Heart left ventricle (tissue), 16 donors: ENCODE data around the gene PIAS2. TPM values are rescaled to one million over a fixed set of nuclear protein-coding genes. Genes with fewer than 3 reads are reported as not detected.

Experiments used
- ATAC-seq, 4 donors: fragments of 200-7000 bp; cut with Tn5 transposase; one replicate each; pipeline ENCODE4 v1.9.1; 2020 to 2022; ENCODE audit warnings: moderate library complexity in 4 of 4, mild to moderate bottlenecking in 3 of 4, moderate number of reproducible peaks in 1 of 4
- DNase-seq, 5 donors: peaks; one replicate each; pipeline ENCODE4 v3.0.0-alpha.2; 2020
- H3K27ac ChIP-seq, 12 donors: fragments of 200-600 bp; sonication (generic) in 4 of 12; one replicate each; pipeline versions ENCODE4 v1.5.0 to v1.8.0; 2016 to 2022; ENCODE audit warnings: mild to moderate bottlenecking in 2 of 12
- H3K27me3 ChIP-seq, 9 donors: fragments of 200-600 bp; sonication (generic) in 2 of 9; one replicate each; pipeline versions ENCODE4 v1.5.1 to v1.8.0; 2016 to 2022; ENCODE audit warnings: mild to moderate bottlenecking in 3 of 9
- H3K36me3 ChIP-seq, 9 donors: fragments of 200-600 bp; sonication (generic) in 2 of 9; one replicate each; pipeline versions ENCODE4 v1.5.0 to v1.8.0; 2018 to 2022; ENCODE audit warnings: mild to moderate bottlenecking in 2 of 9
- H3K4me1 ChIP-seq, 12 donors: fragments of 200-600 bp; sonication (generic) in 4 of 12; one replicate each; pipeline versions ENCODE4 v1.5.0 to v1.8.0; 2016 to 2022; ENCODE audit warnings: mild to moderate bottlenecking in 3 of 12
- H3K4me3 ChIP-seq, 12 donors: fragments of 200-600 bp; sonication (generic) in 4 of 12; one replicate each; pipeline versions ENCODE4 v1.5.0 to v1.8.0; 2017 to 2022; ENCODE audit warnings: mild to moderate bottlenecking in 9 of 12, moderate library complexity in 4 of 12
- H3K9me3 ChIP-seq, 12 donors: fragments of 200-600 bp; sonication (generic) in 4 of 12; one replicate each; pipeline versions ENCODE4 v1.5.0 to v1.8.0; 2016 to 2022; ENCODE audit warnings: mild to moderate bottlenecking in 1 of 12
- CTCF ChIP-seq, 12 donors: fragments of 200-600 bp; sonication (generic) in 4 of 12; IDR thresholded peaks; one replicate each; pipeline versions ENCODE4 v1.5.0 to v1.8.0; 2018 to 2022; ENCODE audit warnings: antibody characterized with exemption in 12 of 12, mild to moderate bottlenecking in 5 of 12
- POLR2A ChIP-seq, 2 donors: fragments of 450-650 bp; IDR thresholded peaks; one replicate each; pipeline ENCODE4 v1.6.1; 2017; ENCODE audit warnings: antibody characterized with exemption in 2 of 2, mild to moderate bottlenecking in 2 of 2, moderate library complexity in 2 of 2
- WGBS, 4 donors: extraction: QIAGEN DNeasy Blood & Tissue Kit in 2 of 4; methylation state at CpG; one replicate each; pipeline versions ENCODE4 v1.1.5 to v1.1.7; 2013 to 2018; 5-methylcytosine and 5-hydroxymethylcytosine counted together
- intact Hi-C, 10 donors: fragments of 100-400 bp; cut with DNase I; formaldehyde crosslinking; loops; one replicate each; pipeline versions ENCODE4 v1.11.1 to v1.14.2; 2022
- polyA plus RNA-seq, 2 donors: library from polyadenylated mRNA; stranded (reverse); fragments of 200-250 nt; gene quantifications; one replicate each; pipeline ENCODE4 v1.2.3, GENCODE V29; 2013
- total RNA-seq, 9 donors: library from RNA; depleted of rRNA in 2 of 9; stranded (reverse); fragments of >200 nt in 2 of 9; fragmentation: NEBNext Ultra II Directional in 3 of 9; extraction: Animal tissue kit (Norgen Biotek cat#: 25700) in 3 of 9; gene quantifications; one replicate each; pipeline versions ENCODE4 v1.1.0 to v1.2.4, GENCODE V29; 2016 to 2023
- donor health status: ischemic (EF 13 %, LVEDD 7.1; RV severe dilation, severe dysfunction).
- donor health status: healthy with polysubstance abuse.
- donor health status: DM: no; HTN: yes; CAD: no.
- donor health status: DM: no; HTN: no; CAD: no.
- donor health status: ischemic (EF 25% LVEDD 6.9; RV normal size, moderate dysfunction).
- donor health status: ischemic (EF 25% LVEDD 5.7; RV mildly dilated, moderate dysfunction).
- donor health status: healthy.
- donor health status: DM: yes; HTN: yes; CAD: no.
- donor health status: ischemic (EF 35%, LVEDD 5.7; RV mildly dilated, moderate dysfunction).
- donor health status: nonischemic (EF 11% LVEDD 7.7; RV severe dilation, severe dysfunction).
- donor health status: DM: yes; HTN: yes; CAD: no.
- donor health status: PGD.
- donor health status: ischemic (EF 29% LVEDD 5.4; RV normal size, mild dysfunction).
- donor health status: nonischemic (EF 23%, LVEDD 6.1; RV moderate dilation, normal function).

Gene PIAS2
- total and polyA plus RNA-seq, 11 donors = 5.4 to 40.7 (median 30.9) TPM

GRCh38 chr18:46858290-46858689 lies 59.0 kb downstream of the PIAS2 start:
- intact Hi-C loops = no loop called here
- no peak for ATAC-seq
- no peaks in the 10 kb centered on the region for H3K27me3 ChIP-seq
- TF ChIP-seq POLR2A (IDR thresholded peaks at IDR 0.05) (no peak), CTCF (IDR thresholded peaks at IDR 0.05) (no peak)
- H3K4me3 ChIP-seq = no peak overlapping the region
- no peak overlapping the region for H3K27ac ChIP-seq
- peaks cover 0 to 34% (median 9%) of the 10 kb centered on the region in 9 donors for H3K36me3 ChIP-seq
- 96 to 99% (median 98%) methylated on average over 4 of the region's 4 CpGs for WGBS, 4 donors
- no peaks in the 10 kb centered on the region for H3K9me3 ChIP-seq
- peaks cover 0 to 7% (median 0%) of the 10 kb centered on the region in 12 donors for H3K4me1 ChIP-seq
- DNase-seq = no peak

- H3K4me3 ChIP-seq = no peak overlapping the region
- H3K4me1 ChIP-seq = peaks cover 0 to 7% (median 0%) of the 10 kb centered on the region in 12 donors
- ATAC-seq = peak in 2 of 4 donors; percentile 49 to 61
- peaks cover 0 to 29% (median 12%) of the 10 kb centered on the region in 9 donors for H3K36me3 ChIP-seq
- intact Hi-C loops = no loop called here
- H3K27ac ChIP-seq = no peak overlapping the region
- H3K9me3 ChIP-seq = no peaks in the 10 kb centered on the region
- no peaks in the 10 kb centered on the region for H3K27me3 ChIP-seq
- DNase-seq = no peak
- TF ChIP-seq POLR2A (IDR thresholded peaks at IDR 0.05) (no peak), CTCF (IDR thresholded peaks at IDR 0.05) (peak in 3 of 12 donors; percentile 8 to 17 (median 12))
These were observed 60.3 kb downstream of the PIAS2 start for GRCh38 chr18:46856973-46857372.

GRCh38 chr18:46849007-46849406 lies 68.3 kb downstream of the PIAS2 start:
- TF ChIP-seq CTCF (IDR thresholded peaks at IDR 0.05) = no peak
- no peak for TF ChIP-seq POLR2A (IDR thresholded peaks at IDR 0.05)
- Histone ChIP-seq H3K4me1 (peaks cover 0 to 3% (median 0%) of the 10 kb centered on the region in 12 donors), H3K27ac (no peak overlapping the region), H3K27me3 (no peaks in the 10 kb centered on the region), H3K36me3 (peaks cover 0 to 28% (median 6%) of the 10 kb centered on the region in 9 donors), H3K4me3 (no peak overlapping the region), H3K9me3 (no peaks in the 10 kb centered on the region)
- intact Hi-C loops = no loop called here
- no peak for ATAC-seq
- DNase-seq = no peak

GRCh38 chr18:46843372-46843771 lies 73.9 kb downstream of the PIAS2 start:
- Histone ChIP-seq H3K36me3 (peaks cover 0 to 26% (median 0%) of the 10 kb centered on the region in 9 donors), H3K9me3 (no peaks in the 10 kb centered on the region), H3K4me1 (peaks cover 0 to 3% (median 0%) of the 10 kb centered on the region in 12 donors), H3K27ac (no peak overlapping the region), H3K27me3 (no peaks in the 10 kb centered on the region), H3K4me3 (no peak overlapping the region)
- 96 to 100% (median 97%) methylated on average over 1 of the region's 1 CpG for WGBS, 4 donors
- intact Hi-C loops = no loop called here
- ATAC-seq = no peak
- no peak for TF ChIP-seq CTCF (IDR thresholded peaks at IDR 0.05)
- TF ChIP-seq POLR2A (IDR thresholded peaks at IDR 0.05) = no peak
- DNase-seq = no peak
